Measurements from ENCODE around the gene COBL. TPM values are rescaled to one million over a fixed set of nuclear protein-coding genes. Genes with fewer than 3 reads are reported as not detected.

COBL gene
- total RNA-seq, 3 donors from 2014 or later = 2.2 to 37.3 (median 16.1) TPM

DNA sequence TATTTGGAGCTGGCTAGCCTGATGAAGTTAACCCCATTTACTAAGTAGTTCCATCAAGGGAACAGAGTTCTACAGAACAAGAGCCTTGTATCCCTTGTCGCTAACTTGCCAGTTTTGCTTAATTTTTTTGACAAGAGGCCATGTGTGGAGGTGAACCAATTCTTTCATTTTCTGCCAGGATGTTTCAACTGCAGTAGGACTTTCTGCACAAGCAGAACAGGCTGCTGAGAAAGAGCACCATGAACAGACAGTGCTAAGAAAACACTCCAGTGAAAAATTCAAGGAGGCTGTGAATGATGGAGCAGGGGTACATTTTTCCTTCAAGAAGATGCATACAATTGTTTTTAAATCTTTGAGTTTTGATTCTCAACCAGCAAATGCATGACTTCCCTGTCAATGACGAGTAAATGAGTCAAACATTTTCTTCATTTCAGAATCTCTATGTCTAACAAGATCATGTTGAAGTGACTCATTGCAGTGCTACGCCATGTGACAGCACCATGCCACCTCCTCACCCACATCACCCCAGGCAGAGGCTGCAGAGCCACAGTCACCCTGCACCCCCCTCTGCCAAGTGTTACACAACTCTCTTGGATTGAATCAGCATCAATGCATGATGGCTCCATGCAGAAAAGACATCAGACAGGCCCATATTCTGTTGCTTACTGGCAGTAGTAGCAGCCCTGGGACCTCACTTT, 193.1 kb downstream of the COBL start:
- H3K27ac ChIP-seq = peak overlapping the region; percentile 75 to 81
- no peaks in the 10 kb centered on the region for H3K27me3 ChIP-seq
- no peak overlapping the region for H3K4me3 ChIP-seq
- no peaks in the 10 kb centered on the region for H3K36me3 ChIP-seq
- H3K9me3 ChIP-seq = no peaks in the 10 kb centered on the region
- DNase-seq (ENCODE audit: low spot score in 2 of 2) = peak; percentile 64 to 90
- peak in 2 of 3 donors; percentile 61 to 63 for TF ChIP-seq POLR2AphosphoS5 (IDR thresholded peaks at IDR 0.05)
- TF ChIP-seq, protein P1, sequence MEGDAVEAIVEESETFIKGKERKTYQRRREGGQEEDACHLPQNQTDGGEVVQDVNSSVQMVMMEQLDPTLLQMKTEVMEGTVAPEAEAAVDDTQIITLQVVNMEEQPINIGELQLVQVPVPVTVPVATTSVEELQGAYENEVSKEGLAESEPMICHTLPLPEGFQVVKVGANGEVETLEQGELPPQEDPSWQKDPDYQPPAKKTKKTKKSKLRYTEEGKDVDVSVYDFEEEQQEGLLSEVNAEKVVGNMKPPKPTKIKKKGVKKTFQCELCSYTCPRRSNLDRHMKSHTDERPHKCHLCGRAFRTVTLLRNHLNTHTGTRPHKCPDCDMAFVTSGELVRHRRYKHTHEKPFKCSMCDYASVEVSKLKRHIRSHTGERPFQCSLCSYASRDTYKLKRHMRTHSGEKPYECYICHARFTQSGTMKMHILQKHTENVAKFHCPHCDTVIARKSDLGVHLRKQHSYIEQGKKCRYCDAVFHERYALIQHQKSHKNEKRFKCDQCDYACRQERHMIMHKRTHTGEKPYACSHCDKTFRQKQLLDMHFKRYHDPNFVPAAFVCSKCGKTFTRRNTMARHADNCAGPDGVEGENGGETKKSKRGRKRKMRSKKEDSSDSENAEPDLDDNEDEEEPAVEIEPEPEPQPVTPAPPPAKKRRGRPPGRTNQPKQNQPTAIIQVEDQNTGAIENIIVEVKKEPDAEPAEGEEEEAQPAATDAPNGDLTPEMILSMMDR (IDR thresholded peaks at IDR 0.05) = no peak
- peaks cover 0 to 13% of the 10 kb centered on the region in 2 donors for H3K4me1 ChIP-seq
- intact Hi-C loops (cut with DNase I; ENCODE audit: low total_unique reads) = no loop called here

DNA sequence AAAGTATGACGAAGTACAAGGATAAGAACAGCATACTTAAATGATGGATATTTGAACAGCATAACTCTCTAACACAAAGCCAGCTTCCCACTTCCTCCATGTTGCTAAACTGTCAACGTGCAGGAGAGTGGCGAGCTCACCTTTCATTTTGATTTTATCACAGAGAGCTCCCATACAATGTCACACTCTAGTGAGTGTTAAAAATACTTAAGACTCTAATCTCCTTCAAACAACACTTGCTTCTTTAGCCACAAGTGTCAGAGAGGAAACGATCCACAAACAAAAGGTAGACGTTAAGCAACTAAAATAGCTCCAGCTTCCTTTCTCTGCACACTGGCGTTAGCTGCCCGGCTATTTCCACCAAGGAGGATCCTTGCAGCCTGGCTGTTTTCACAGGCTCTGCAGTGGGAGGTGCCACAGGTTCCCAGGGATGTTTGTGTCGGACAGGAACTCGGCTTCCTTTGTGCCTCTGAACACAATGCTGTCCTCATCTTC, 194.6 kb downstream of the COBL start:
- Histone ChIP-seq H3K4me1 (peaks cover 0 to 13% of the 10 kb centered on the region in 2 donors), H3K27ac (peak overlapping the region; percentile 75 to 81), H3K36me3 (no peaks in the 10 kb centered on the region), H3K27me3 (no peaks in the 10 kb centered on the region), H3K9me3 (no peaks in the 10 kb centered on the region), H3K4me3 (peak overlapping the region in 2 of 3 donors; percentile 4 to 6)
- TF ChIP-seq POLR2A (IDR thresholded peaks at IDR 0.05) = no peak
- TF ChIP-seq, protein P1 (IDR thresholded peaks at IDR 0.05) = no peak
- TF ChIP-seq POLR2AphosphoS5 (IDR thresholded peaks at IDR 0.05) = no peak
- intact Hi-C loops (cut with DNase I; ENCODE audit: low total_unique reads) = no loop called here
- DNase-seq (ENCODE audit: low spot score in 2 of 2) = peak in 1 of 2 donors; percentile 27

DNA sequence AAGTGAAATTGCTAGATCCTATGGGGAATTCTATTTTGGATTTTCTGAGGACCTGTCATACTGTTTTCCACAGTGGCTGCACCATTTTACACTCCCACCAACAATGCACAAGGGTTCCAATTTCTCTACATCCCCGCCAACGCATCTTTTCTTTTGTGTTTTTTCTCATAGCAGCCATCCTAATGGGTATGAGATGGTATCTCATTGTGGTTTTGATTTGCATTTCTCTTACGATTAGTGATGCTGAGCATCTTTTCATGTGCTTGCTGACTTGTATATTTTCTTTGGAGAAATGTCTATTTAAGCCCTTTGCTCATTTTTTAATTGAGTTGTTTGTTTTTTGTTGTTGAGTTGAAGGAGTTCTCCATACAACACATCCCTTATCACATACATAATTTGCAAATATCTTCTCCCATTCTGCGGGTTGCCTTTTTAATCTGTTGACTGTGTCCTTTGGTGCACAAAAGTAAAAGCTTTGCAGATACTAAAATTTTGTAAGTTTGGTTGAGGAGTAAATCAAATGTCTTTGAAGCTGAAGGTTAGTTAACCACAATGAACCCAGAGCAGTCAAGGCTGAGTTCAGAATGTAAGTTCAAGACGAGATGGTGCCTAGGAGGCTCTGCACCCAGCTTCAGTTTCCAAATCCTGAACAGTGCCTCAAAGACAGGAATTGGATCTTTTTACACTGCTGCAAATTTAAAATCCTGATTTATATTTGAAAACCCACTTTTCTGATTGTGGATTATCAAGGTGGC, 195.4 kb downstream of the COBL start:
- intact Hi-C loops (cut with DNase I; ENCODE audit: low total_unique reads) = no loop called here
- H3K4me1 ChIP-seq = peaks cover 0 to 13% of the 10 kb centered on the region in 2 donors
- DNase-seq (ENCODE audit: low spot score in 2 of 2) = no peak
- H3K4me3 ChIP-seq = no peak overlapping the region
- H3K9me3 ChIP-seq = peaks cover 0 to 4% of the 10 kb centered on the region in 2 donors
- H3K36me3 ChIP-seq = no peaks in the 10 kb centered on the region
- H3K27ac ChIP-seq = peak overlapping the region; percentile 75 to 81
- no peaks in the 10 kb centered on the region for H3K27me3 ChIP-seq
- TF ChIP-seq POLR2AphosphoS5 (IDR thresholded peaks at IDR 0.05) (no peak), POLR2A (IDR thresholded peaks at IDR 0.05) (no peak)
- TF ChIP-seq, protein P1 (IDR thresholded peaks at IDR 0.05) = no peak

DNA sequence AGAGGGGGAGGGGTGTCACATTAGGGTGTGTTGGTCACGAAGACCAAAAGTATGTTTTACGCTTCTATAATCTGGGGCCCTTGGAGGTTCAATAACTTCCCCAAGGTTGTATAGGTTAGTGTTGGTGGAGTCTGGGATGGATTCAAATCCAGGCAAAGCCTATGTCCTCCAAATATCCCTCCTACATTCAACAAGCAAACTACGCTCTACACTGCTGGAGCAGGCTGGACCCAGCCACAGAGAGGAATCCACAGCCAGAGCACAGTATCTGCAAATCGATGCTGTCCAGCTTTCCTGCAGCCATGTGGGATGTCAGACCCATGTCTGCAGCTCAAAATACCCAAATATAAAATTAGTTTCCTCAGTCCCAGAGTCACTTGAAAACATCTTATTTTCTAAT, 198.0 kb downstream of the COBL start:
- intact Hi-C loops (cut with DNase I; ENCODE audit: low total_unique reads) = no loop called here
- Histone ChIP-seq H3K36me3 (no peaks in the 10 kb centered on the region), H3K27ac (no peak overlapping the region), H3K9me3 (peaks cover 0 to 8% of the 10 kb centered on the region in 2 donors), H3K27me3 (no peaks in the 10 kb centered on the region), H3K4me1 (peaks cover 0 to 7% of the 10 kb centered on the region in 2 donors), H3K4me3 (no peak overlapping the region)
- no peak for TF ChIP-seq POLR2AphosphoS5 (IDR thresholded peaks at IDR 0.05)
- no peak for TF ChIP-seq POLR2A (IDR thresholded peaks at IDR 0.05)
- TF ChIP-seq, protein P1 (IDR thresholded peaks at IDR 0.05) = no peak
- no peak for DNase-seq (ENCODE audit: low spot score in 2 of 2)

DNA sequence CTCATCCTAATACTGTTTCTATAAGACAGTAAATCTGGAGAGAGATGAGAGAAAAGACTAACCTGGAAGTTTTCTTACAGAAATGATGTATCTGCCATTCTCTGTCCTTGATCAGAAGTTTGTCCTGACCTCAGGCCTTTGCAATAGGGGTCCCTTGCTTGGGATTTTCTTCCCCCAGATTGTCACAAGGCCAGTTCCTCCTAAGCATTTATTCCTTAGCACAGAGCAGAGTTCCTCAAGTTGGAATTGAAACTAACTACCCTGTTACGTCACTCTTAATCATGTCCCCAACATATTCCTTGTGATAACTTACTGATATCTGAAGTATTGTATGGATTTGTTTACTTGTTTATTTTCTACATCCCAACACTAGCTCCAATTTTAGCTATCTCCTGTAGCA, 202.1 kb downstream of the COBL start:
- Histone ChIP-seq H3K9me3 (peaks cover 0 to 8% of the 10 kb centered on the region in 2 donors), H3K27me3 (no peaks in the 10 kb centered on the region), H3K4me1 (no peaks in the 10 kb centered on the region), H3K36me3 (no peaks in the 10 kb centered on the region), H3K4me3 (no peak overlapping the region), H3K27ac (no peak overlapping the region)
- TF ChIP-seq, protein P1 (IDR thresholded peaks at IDR 0.05) = no peak
- no peak for TF ChIP-seq POLR2AphosphoS5 (IDR thresholded peaks at IDR 0.05)
- no peak for TF ChIP-seq POLR2A (IDR thresholded peaks at IDR 0.05)
- intact Hi-C loops (cut with DNase I; ENCODE audit: low total_unique reads) = no loop called here
- DNase-seq (ENCODE audit: low spot score in 2 of 2) = no peak
